Urinary bladder (tissue), 4 donors: ENCODE data around the gene ACSL3. TPM values are rescaled to one million over a fixed set of nuclear protein-coding genes. Genes with fewer than 3 reads are reported as not detected.
"Not testable (repeated sequence)": the region's sequence is repeated elsewhere in the genome, so short reads cannot be mapped to it uniquely, and the experiment has no call there.

Experiments
- DNase-seq: peaks from one replicate; pipeline ENCODE4 v3.0.0-alpha.2; 2015; ENCODE audit errors: extremely low spot score
- H3K27ac ChIP-seq: one replicate; pipeline ENCODE4 v1.5.1; 2013; ENCODE audit warnings: low read depth, mild to moderate bottlenecking, moderate library complexity
- H3K36me3 ChIP-seq: one replicate; pipeline ENCODE4 v1.6.1; 2013; ENCODE audit warnings: mild to moderate bottlenecking, moderate library complexity; ENCODE audit not compliant: insufficient read depth
- H3K4me1 ChIP-seq: one replicate; pipeline ENCODE4 v1.6.1; 2013; ENCODE audit warnings: mild to moderate bottlenecking, moderate library complexity; ENCODE audit not compliant: insufficient read depth
- H3K4me3 ChIP-seq: one replicate; pipeline ENCODE4 v1.5.1; 2013; ENCODE audit warnings: low read depth, low read length
- WGBS: extraction: QIAGEN DNeasy Blood & Tissue Kit; methylation state at CpG from one replicate; pipeline ENCODE4 v1.1.7; 2013; 5-methylcytosine and 5-hydroxymethylcytosine counted together
- polyA plus RNA-seq: library from polyadenylated mRNA; stranded (reverse); fragments of 200-250 nt; gene quantifications from one replicate; pipeline ENCODE4 v1.2.3, GENCODE V29; 2013
- total RNA-seq: library from RNA; depleted of rRNA; stranded (reverse); fragments of >200 nt; gene quantifications from one replicate; pipeline ENCODE4 v1.2.3, GENCODE V29; 2014
- donor health status: healthy with polysubstance abuse.
- donor health status: healthy.

Gene ACSL3
- total and polyA plus RNA-seq, 2 donors, result 26.3 to 136 TPM

- Histone ChIP-seq H3K27ac (no peak overlapping the region), H3K4me1 (no peaks in the 10 kb centered on the region), H3K36me3 (no peaks in the 10 kb centered on the region), H3K4me3 (no peak overlapping the region)
- WGBS, result 94% methylated on average over 5 of the region's 5 CpGs
- no peak for DNase-seq
These were observed 116.3 kb downstream of the ACSL3 start for GRCh38 chr2:222977121-222977520.

GRCh38 chr2:222978850-222979249 is 118.0 kb downstream of the ACSL3 start:
- no peak for DNase-seq
- H3K4me1 ChIP-seq, result no peaks in the 10 kb centered on the region
- H3K4me3 ChIP-seq, result no peak overlapping the region
- H3K27ac ChIP-seq, result no peak overlapping the region
- H3K36me3 ChIP-seq, result no peaks in the 10 kb centered on the region

- no peaks in the 10 kb centered on the region for H3K4me1 ChIP-seq
- WGBS, result 69% methylated on average over 3 of the region's 3 CpGs
- no peak overlapping the region for H3K27ac ChIP-seq
- no peak for DNase-seq
- no peak overlapping the region for H3K4me3 ChIP-seq
- no peaks in the 10 kb centered on the region for H3K36me3 ChIP-seq
These were observed 118.6 kb downstream of the ACSL3 start for GRCh38 chr2:222979484-222979883.

- Histone ChIP-seq H3K4me1 (no peaks in the 10 kb centered on the region), H3K36me3 (no peaks in the 10 kb centered on the region), H3K27ac (no peak overlapping the region), H3K4me3 (no peak overlapping the region)
- DNase-seq, result no peak
- WGBS, result 80% methylated on average over 8 of the region's 8 CpGs
These were observed 121.4 kb downstream of the ACSL3 start for GRCh38 chr2:222982010-222982908.

- H3K27ac ChIP-seq, result no peak overlapping the region
- H3K36me3 ChIP-seq, result no peaks in the 10 kb centered on the region
- 92% methylated on average over 3 of the region's 3 CpGs for WGBS
- DNase-seq, result no peak
- no peaks in the 10 kb centered on the region for H3K4me1 ChIP-seq
- H3K4me3 ChIP-seq, result no peak overlapping the region
These were observed 122.1 kb downstream of the ACSL3 start for GRCh38 chr2:222982909-222983265.

- H3K4me3 ChIP-seq, result no peak overlapping the region
- H3K27ac ChIP-seq, result no peak overlapping the region
- DNase-seq, result no peak
- 84% methylated on average over 2 of the region's 2 CpGs for WGBS
- H3K36me3 ChIP-seq, result no peaks in the 10 kb centered on the region
- no peaks in the 10 kb centered on the region for H3K4me1 ChIP-seq
These were observed 124.1 kb downstream of the ACSL3 start for GRCh38 chr2:222984908-222985307.

GRCh38 chr2:222989431-222989830 is 128.6 kb downstream of the ACSL3 start:
- Histone ChIP-seq H3K36me3 (no peaks in the 10 kb centered on the region), H3K4me1 (no peaks in the 10 kb centered on the region), H3K4me3 (no peak overlapping the region), H3K27ac (no peak overlapping the region)
- DNase-seq, result no peak

GRCh38 chr2:222990206-222990605 is 129.4 kb downstream of the ACSL3 start:
- not testable (repeated sequence) for H3K4me1 ChIP-seq, H3K4me3 ChIP-seq, H3K27ac ChIP-seq, DNase-seq, H3K36me3 ChIP-seq
- 86% methylated on average over 4 of the region's 4 CpGs for whole genome bisulfite sequencing

GRCh38 chr2:222992137-222992536 is 131.3 kb downstream of the ACSL3 start:
- Histone ChIP-seq H3K27ac (no peak overlapping the region), H3K4me1 (no peaks in the 10 kb centered on the region), H3K36me3 (no peaks in the 10 kb centered on the region), H3K4me3 (no peak overlapping the region)
- no peak for DNase-seq
- WGBS, result 60% methylated on average over 2 of the region's 2 CpGs

Other genes starting within 250 kb of the ACSL3 start
- 17.1 TPM for gene FARSB, start 204.9 kb upstream of the ACSL3 start, total RNA-seq
- gene FARSB, start 204.9 kb upstream of the ACSL3 start, polyA plus RNA-seq, result 15.1 TPM
- not detected for gene MOGAT1, start 189.4 kb upstream of the ACSL3 start, total RNA-seq
- not detected for gene MOGAT1, start 189.4 kb upstream of the ACSL3 start, polyA plus RNA-seq
- gene KCNE4, start 191.2 kb downstream of the ACSL3 start, total RNA-seq, result 22.0 TPM
- gene KCNE4, start 191.2 kb downstream of the ACSL3 start, polyA plus RNA-seq, result 37.0 TPM